PC-3 (cell line): ENCODE data around the gene CTNND1.

ENCODE experiments used
- EZH2 ChIP-seq: fragments of 300-600 bp; sonication (generic); IDR thresholded peaks from one replicate; pipeline ENCODE4 v1.6.1; 2017; ENCODE audit warnings: antibody characterized with exemption, mild to moderate bottlenecking, low read length; ENCODE audit not compliant: unreplicated experiment
- TF ChIP-seq, protein P1 (sequence below): fragments of 300-600 bp; sonication (generic); conservative IDR thresholded peaks from 2 replicates; pipeline ENCODE4 v1.5.1; 2017; ENCODE audit warnings: antibody characterized with exemption, low read depth, mild to moderate bottlenecking, low read length

GRCh38 chr11:57712256-57713150, 49.1 kb upstream of the CTNND1 start, which contains the start of gene TMX2:
- TF ChIP-seq, protein P1, sequence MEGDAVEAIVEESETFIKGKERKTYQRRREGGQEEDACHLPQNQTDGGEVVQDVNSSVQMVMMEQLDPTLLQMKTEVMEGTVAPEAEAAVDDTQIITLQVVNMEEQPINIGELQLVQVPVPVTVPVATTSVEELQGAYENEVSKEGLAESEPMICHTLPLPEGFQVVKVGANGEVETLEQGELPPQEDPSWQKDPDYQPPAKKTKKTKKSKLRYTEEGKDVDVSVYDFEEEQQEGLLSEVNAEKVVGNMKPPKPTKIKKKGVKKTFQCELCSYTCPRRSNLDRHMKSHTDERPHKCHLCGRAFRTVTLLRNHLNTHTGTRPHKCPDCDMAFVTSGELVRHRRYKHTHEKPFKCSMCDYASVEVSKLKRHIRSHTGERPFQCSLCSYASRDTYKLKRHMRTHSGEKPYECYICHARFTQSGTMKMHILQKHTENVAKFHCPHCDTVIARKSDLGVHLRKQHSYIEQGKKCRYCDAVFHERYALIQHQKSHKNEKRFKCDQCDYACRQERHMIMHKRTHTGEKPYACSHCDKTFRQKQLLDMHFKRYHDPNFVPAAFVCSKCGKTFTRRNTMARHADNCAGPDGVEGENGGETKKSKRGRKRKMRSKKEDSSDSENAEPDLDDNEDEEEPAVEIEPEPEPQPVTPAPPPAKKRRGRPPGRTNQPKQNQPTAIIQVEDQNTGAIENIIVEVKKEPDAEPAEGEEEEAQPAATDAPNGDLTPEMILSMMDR, result no peak
- TF ChIP-seq EZH2, result no peak
